Measurements from ENCODE around the gene ZNF281.

ZNF281 gene

GRCh38 chr1:200379432-200379757, 30.4 kb downstream of the ZNF281 start:
- no peaks in the 10 kb centered on the region for H3K9me3 ChIP-seq (ENCODE audit: severe bottlenecking)
- H3K36me3 ChIP-seq (ENCODE audit: low read depth): no peaks in the 10 kb centered on the region
- ATAC-seq (ENCODE audit: low read depth) (peak; percentile 82), DNase-seq (ENCODE audit: low spot score) (no peak)
- no peaks in the 10 kb centered on the region for H3K27me3 ChIP-seq (ENCODE audit: insufficient read depth, poor library complexity, severe bottlenecking)
- TF ChIP-seq, protein P1, sequence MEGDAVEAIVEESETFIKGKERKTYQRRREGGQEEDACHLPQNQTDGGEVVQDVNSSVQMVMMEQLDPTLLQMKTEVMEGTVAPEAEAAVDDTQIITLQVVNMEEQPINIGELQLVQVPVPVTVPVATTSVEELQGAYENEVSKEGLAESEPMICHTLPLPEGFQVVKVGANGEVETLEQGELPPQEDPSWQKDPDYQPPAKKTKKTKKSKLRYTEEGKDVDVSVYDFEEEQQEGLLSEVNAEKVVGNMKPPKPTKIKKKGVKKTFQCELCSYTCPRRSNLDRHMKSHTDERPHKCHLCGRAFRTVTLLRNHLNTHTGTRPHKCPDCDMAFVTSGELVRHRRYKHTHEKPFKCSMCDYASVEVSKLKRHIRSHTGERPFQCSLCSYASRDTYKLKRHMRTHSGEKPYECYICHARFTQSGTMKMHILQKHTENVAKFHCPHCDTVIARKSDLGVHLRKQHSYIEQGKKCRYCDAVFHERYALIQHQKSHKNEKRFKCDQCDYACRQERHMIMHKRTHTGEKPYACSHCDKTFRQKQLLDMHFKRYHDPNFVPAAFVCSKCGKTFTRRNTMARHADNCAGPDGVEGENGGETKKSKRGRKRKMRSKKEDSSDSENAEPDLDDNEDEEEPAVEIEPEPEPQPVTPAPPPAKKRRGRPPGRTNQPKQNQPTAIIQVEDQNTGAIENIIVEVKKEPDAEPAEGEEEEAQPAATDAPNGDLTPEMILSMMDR (IDR thresholded peaks at IDR 0.05; ENCODE audit: poor library complexity, severe bottlenecking): no peak
- H3K27ac ChIP-seq (ENCODE audit: poor library complexity, severe bottlenecking): peak overlapping the region; percentile 97
- H3K4me3 ChIP-seq (ENCODE audit: severe bottlenecking): no peak overlapping the region
- peaks cover 58% of the 10 kb centered on the region for H3K4me1 ChIP-seq (ENCODE audit: insufficient read depth, poor library complexity, severe bottlenecking)

DNA sequence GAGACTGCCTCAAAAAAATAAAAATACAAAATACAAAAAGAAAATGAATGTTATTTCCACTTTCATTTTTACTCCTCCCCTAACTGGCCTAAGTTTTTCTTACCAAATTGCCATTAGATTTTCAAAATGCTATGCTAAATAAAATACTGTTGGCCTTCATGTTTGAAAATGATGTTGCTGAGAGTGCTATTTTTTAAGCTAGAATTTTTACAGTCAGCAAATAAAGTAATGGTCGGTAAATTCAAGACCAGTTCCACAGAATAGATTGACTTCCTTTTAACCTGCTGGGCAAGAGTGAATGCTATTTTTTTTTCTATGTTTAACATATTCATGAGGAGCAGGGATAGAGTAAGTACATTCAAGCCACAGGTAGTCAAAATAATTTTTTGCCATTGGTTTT, 31.7 kb downstream of the ZNF281 start:
- H3K36me3 ChIP-seq (ENCODE audit: low read depth): no peaks in the 10 kb centered on the region
- TF ChIP-seq, protein P1 (IDR thresholded peaks at IDR 0.05; ENCODE audit: poor library complexity, severe bottlenecking): no peak
- peak overlapping the region; percentile 97 for H3K27ac ChIP-seq (ENCODE audit: poor library complexity, severe bottlenecking)
- H3K9me3 ChIP-seq (ENCODE audit: severe bottlenecking): no peaks in the 10 kb centered on the region
- H3K27me3 ChIP-seq (ENCODE audit: insufficient read depth, poor library complexity, severe bottlenecking): no peaks in the 10 kb centered on the region
- no peak overlapping the region for H3K4me3 ChIP-seq (ENCODE audit: severe bottlenecking)
- H3K4me1 ChIP-seq (ENCODE audit: insufficient read depth, poor library complexity, severe bottlenecking): peaks cover 62% of the 10 kb centered on the region
- ATAC-seq (ENCODE audit: low read depth): no peak
- no peak for DNase-seq (ENCODE audit: low spot score)

DNA sequence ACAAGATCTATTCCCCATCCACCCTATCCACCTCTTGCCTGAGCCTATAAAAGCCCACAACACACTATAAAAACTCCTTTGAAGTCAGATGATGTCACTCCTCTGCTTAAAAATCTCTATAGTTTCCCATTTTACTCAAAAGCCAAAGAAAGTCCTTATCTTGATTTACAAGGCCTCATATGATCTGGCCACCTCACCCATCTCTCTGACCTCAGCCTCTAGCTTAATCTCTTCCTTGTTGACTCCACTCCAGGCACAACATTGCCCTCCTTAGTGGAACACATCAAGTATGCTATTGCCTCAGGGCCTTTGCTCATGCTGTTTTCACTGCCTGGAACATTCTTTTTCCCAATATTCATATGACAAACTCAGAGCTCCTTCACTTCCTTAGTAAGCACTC, 33.3 kb downstream of the ZNF281 start:
- Histone ChIP-seq H3K4me1 (ENCODE audit: insufficient read depth, poor library complexity, severe bottlenecking) (peaks cover 62% of the 10 kb centered on the region), H3K27ac (ENCODE audit: poor library complexity, severe bottlenecking) (peak overlapping the region; percentile 97), H3K36me3 (ENCODE audit: low read depth) (no peaks in the 10 kb centered on the region), H3K27me3 (ENCODE audit: insufficient read depth, poor library complexity, severe bottlenecking) (no peaks in the 10 kb centered on the region), H3K9me3 (ENCODE audit: severe bottlenecking) (no peaks in the 10 kb centered on the region), H3K4me3 (ENCODE audit: severe bottlenecking) (no peak overlapping the region)
- DNase-seq (ENCODE audit: low spot score) (no peak), ATAC-seq (ENCODE audit: low read depth) (no peak)
- TF ChIP-seq, protein P1 (IDR thresholded peaks at IDR 0.05; ENCODE audit: poor library complexity, severe bottlenecking): no peak

DNA sequence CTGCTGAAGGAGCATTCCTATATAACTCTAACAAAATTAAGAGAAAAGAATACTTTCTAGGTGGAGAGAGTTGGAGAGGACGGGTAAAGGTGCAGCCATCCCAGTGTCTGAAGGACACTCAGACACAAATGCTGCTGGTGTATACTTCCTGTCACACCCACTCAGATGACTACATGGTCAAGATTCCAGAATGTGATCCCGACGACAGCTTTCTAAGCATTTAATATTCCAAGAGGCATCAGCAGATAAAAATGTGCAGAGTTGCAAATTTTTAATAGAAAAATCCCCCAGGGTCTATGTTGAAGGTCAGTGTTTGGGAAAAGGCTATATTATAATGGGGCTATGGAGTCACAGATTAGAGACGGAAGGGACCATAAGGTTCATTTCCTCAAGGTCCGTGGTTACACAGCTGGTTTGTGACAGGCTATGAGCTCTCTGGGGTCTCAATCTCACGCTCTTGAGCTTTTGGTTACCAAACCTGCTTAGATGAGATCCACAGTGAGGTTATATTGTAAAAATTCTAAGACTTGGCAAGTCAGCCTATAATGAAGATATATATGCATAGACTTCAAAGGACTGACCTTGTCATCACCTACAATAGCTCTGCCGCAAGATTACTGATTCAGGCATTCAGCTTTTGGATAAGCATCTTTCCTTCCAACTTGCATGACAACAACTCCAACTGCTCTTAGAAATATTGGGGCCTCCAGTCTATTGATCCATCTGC, 35.1 kb downstream of the ZNF281 start:
- peak overlapping the region; percentile 97 for H3K27ac ChIP-seq (ENCODE audit: poor library complexity, severe bottlenecking)
- ATAC-seq (ENCODE audit: low read depth) (no peak), DNase-seq (ENCODE audit: low spot score) (no peak)
- H3K4me3 ChIP-seq (ENCODE audit: severe bottlenecking): no peak overlapping the region
- no peaks in the 10 kb centered on the region for H3K9me3 ChIP-seq (ENCODE audit: severe bottlenecking)
- peaks cover 54% of the 10 kb centered on the region for H3K4me1 ChIP-seq (ENCODE audit: insufficient read depth, poor library complexity, severe bottlenecking)
- no peaks in the 10 kb centered on the region for H3K27me3 ChIP-seq (ENCODE audit: insufficient read depth, poor library complexity, severe bottlenecking)
- TF ChIP-seq, protein P1 (IDR thresholded peaks at IDR 0.05; ENCODE audit: poor library complexity, severe bottlenecking): no peak
- H3K36me3 ChIP-seq (ENCODE audit: low read depth): no peaks in the 10 kb centered on the region

DNA sequence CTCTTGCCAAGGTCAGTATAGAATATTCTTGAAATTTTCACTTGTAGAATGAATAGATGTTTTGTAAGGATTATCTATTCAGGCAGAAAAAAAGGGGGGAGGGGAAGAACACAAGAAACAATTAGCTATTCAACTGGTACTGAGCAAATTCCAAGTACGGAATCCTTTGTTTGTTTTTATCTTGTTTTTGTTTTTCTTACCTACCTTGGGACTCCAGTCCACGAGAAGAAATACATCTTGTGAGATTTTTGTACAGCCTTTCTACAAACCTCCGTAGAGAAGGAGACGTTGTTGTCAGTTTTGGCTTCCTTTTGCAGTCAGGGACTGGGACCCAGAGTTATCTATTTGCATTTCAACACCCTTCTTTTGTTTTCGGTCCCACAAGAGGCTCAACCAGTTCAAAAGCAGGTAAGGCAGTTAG, 36.0 kb downstream of the ZNF281 start:
- Histone ChIP-seq H3K27ac (ENCODE audit: poor library complexity, severe bottlenecking) (peak overlapping the region; percentile 97), H3K4me1 (ENCODE audit: insufficient read depth, poor library complexity, severe bottlenecking) (peaks cover 51% of the 10 kb centered on the region), H3K4me3 (ENCODE audit: severe bottlenecking) (no peak overlapping the region), H3K27me3 (ENCODE audit: insufficient read depth, poor library complexity, severe bottlenecking) (no peaks in the 10 kb centered on the region), H3K36me3 (ENCODE audit: low read depth) (no peaks in the 10 kb centered on the region), H3K9me3 (ENCODE audit: severe bottlenecking) (no peaks in the 10 kb centered on the region)
- ATAC-seq (ENCODE audit: low read depth) (no peak), DNase-seq (ENCODE audit: low spot score) (no peak)
- TF ChIP-seq, protein P1 (IDR thresholded peaks at IDR 0.05; ENCODE audit: poor library complexity, severe bottlenecking): no peak
